Mesenteric fat pad (tissue), 1 donor: ENCODE results near the gene ARR3. TPM values are rescaled to one million over a fixed set of nuclear protein-coding genes. Genes with fewer than 3 reads are reported as not detected.
"Not testable (repeated sequence)": the region's sequence is repeated elsewhere in the genome, so short reads cannot be mapped to it uniquely, and the experiment has no call there.

Source experiments
- DNase-seq: peaks from one replicate; pipeline ENCODE4 v3.0.0-alpha.2; 2020; ENCODE audit warnings: low spot score
- long read RNA-seq: library from polyadenylated mRNA; unstranded; transcript quantifications from one replicate; pipeline ENCODE4 v2.0.0, GENCODE V29; 2020
- total RNA-seq: library from RNA; stranded (reverse); fragmentation: NEBNext Ultra II Directional; extraction: Animal tissue kit (Norgen Biotek cat#: 25700); gene quantifications from one replicate; pipeline ENCODE4 v1.2.1, GENCODE V29; 2021
- donor health status: DM: yes; HTN: yes; CAD: no.

The ARR3 gene
- total RNA-seq: not detected
- long read RNA-seq: 0 reads

GRCh38 chrX:70268034-70268433, at the start of gene ARR3:
TSS of gene ARR3 (plus strand) at chrX:70268334. CDS start at chrX:70269386, 1,052 bp downstream.
- no peak for DNase-seq

GRCh38 chrX:70219938-70220764, 48.0 kb upstream of the ARR3 start:
- no peak for DNase-seq

- DNase-seq: no peak
These were observed 42.1 kb upstream of the ARR3 start for GRCh38 chrX:70226048-70226447.

- DNase-seq: no peak
These were observed 41.4 kb upstream of the ARR3 start for GRCh38 chrX:70226687-70227086.

GRCh38 chrX:70231666-70232065, 36.5 kb upstream of the ARR3 start:
- no peak for DNase-seq

- DNase-seq: no peak
These were observed 33.8 kb upstream of the ARR3 start, which contains the start of gene AWAT1 for GRCh38 chrX:70234355-70234754. TSS of gene AWAT1 (plus strand) at chrX:70234655. CDS start at chrX:70234696, 41 bp downstream.

- no peak for DNase-seq
These were observed 27.4 kb upstream of the ARR3 start for GRCh38 chrX:70240751-70241150.

- no peak for DNase-seq
These were observed 26.6 kb upstream of the ARR3 start for GRCh38 chrX:70241501-70241900.

GRCh38 chrX:70243601-70244000, 24.5 kb upstream of the ARR3 start:
- not testable (repeated sequence) for DNase-seq

- no peak for DNase-seq
These were observed 23.3 kb upstream of the ARR3 start for GRCh38 chrX:70244881-70245280.

GRCh38 chrX:70247252-70247651, 20.9 kb upstream of the ARR3 start:
- DNase-seq: no peak

GRCh38 chrX:70252491-70252890, 15.6 kb upstream of the ARR3 start:
- no peak for DNase-seq

GRCh38 chrX:70253377-70254062, 14.6 kb upstream of the ARR3 start:
- no peak for DNase-seq

- DNase-seq: no peak
These were observed 14.1 kb upstream of the ARR3 start for GRCh38 chrX:70254063-70254400.

GRCh38 chrX:70254909-70255308, 13.2 kb upstream of the ARR3 start:
- DNase-seq: no peak

- no peak for DNase-seq
These were observed 12.7 kb upstream of the ARR3 start for GRCh38 chrX:70255452-70255851.

- DNase-seq: no peak
These were observed 10.5 kb upstream of the ARR3 start for GRCh38 chrX:70257423-70258288.

GRCh38 chrX:70260104-70260503, 8.0 kb upstream of the ARR3 start, which contains the start of gene P2RY4:
TSS of gene P2RY4 (minus strand) at chrX:70260204. CDS start at chrX:70259624, 580 bp downstream.
- DNase-seq: no peak

GRCh38 chrX:70262952-70263567, 5.1 kb upstream of the ARR3 start:
- DNase-seq: no peak

GRCh38 chrX:70264784-70265183, 3.4 kb upstream of the ARR3 start:
- no peak for DNase-seq

GRCh38 chrX:70274029-70274428, 5.9 kb downstream of the ARR3 start:
- DNase-seq: not testable (repeated sequence)
